TTC549 (cell line): Measurements from ENCODE around the gene COL5A2.

Source experiments
- FAIRE-seq: peaks from 2 replicates; lab custom pipeline; 2012; peaks lifted over from hg19 to GRCh38; lab: Jason Lieb, UNC

COL5A2 gene

DNA sequence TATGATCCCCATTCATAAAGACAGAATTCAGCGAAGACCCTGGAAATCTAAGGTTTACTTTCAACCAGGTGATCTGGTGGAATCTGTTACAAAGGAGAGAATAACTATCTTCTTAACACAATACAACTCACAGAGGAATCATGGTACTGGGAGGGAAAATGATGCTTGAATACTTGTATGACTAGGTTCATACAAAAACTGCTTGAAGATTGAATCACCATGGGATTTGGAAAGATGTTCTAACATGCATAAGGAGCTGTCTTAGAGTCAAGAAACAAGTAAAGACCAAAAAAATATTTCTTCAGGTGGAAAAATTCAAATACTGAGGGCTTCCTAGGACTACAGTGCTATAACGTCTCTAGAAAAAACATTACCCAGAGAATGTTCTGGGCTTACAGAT lies 32.2 kb downstream of the COL5A2 start:
- FAIRE-seq: no peak

DNA sequence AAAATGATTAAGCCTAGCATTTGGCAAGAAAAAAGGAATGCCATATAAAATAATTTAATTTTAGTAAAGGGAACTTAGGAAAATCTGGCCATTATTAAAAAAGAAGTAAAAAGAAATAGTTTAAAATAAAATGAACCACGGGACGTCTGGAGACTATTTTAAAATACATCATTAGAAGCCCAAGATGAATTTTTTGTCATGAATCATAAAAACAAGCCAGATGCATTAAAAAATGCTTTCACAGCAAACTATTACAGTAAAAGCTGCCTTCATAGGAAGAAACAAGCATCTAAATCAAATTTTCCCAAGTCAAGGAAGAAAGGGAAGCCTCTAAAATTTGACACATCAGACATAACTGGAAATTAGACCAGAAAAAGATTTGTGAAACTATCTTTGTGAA lies 33.0 kb downstream of the COL5A2 start:
- no peak for FAIRE-seq

DNA sequence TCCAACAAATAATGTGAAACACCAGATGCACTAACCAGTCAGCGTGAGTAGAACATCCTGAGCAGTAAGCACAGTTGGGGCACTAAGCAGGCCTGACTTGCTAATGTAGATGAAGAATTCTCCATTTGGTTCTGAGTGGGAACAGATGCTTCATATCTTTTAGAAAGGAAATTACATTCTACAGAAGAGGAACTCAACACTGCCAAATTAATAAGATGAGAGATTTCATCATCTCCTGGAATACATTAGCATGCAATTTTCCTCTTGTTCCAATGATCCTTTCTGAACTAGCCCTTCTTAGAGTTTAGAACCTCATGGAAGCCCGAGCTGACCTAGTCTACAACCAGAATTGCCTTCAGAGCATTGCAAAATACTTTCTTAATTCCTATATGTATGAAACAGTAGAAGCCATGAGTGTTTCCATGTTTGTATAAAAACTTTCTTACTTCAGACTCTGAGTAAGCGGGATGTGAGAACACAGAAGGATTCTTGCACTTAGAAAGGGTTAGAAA lies 34.8 kb downstream of the COL5A2 start:
- FAIRE-seq: no peak

- no peak for FAIRE-seq
Measured at GRCh38 chr2:189143925-189144324, 35.6 kb downstream of the COL5A2 start.

DNA sequence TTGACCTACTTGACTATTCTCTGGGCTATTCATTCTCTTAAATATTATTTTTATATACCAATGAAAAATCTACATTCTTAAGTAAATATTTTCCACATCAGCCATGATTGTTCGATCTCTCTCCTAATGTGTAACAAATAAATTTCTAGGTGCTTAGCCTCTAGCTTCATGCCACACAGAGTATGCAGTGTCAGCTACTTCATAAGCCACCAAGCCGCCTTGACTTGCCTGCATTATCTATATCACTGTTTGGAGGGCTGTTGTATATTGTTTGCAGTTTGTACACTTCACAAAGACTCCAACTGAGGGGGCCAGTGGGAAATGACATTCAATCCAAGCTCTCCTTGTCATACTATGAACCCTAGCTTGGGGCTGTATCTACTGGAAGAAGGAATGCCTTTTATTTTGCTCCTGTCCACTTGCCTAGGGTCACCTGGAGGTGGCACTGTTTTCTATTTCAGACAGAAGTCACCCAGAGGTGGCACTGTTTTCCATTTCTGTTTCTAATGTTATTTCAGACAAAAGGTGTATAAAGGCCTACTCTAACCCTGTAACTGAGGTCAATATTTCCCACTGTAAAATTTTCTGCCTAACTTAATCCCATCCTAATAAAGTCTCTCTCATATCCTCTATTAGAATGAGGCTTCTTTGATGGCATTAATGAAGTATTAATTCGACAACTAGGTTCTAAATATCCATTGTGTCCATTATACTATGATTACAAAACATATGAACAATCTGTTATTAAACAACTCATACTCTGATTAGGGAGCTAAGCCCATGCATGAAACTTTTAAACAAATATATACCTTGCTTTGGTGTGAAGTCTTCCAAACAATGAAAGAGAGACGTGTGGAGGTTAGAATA lies 36.4 kb downstream of the COL5A2 start:
- FAIRE-seq: peak; percentile 85

DNA sequence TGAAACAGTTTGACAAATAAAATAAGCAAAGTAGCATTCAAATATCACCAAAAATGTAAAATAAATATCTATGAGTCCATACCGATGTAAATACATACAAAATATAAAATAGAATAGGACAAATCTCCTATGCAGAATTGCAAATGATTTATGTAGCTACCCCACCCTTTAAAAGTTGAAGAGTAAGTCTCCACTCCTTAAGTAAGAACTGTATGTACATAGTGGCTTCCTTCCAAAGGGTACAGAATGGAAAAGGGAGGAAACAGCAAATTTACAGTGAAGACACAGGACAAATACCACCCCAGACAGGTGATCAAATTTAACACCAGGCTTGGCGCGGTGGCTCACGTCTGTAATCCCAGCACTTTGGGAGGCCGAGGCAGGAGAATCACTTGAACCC lies 40.8 kb downstream of the COL5A2 start:
- FAIRE-seq: no peak

DNA sequence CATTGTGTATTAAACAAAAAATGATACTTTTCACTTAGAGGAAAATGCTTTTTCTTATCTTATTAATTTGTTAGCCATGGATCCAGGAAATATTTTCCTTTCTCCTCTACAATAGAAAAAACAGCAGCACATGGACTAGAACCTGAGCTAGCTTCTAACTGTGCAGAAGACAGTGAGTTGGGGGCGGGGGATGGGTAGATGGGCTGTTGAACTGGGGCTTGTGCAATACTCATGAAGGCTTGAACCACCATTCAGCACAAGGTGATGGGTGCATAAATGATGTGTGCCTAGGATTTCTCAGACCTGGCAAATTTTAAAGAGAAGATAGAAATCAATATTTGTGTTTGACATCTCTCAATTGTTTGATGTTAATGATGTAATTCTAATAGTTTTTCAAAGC lies 42.0 kb downstream of the COL5A2 start:
- no peak for FAIRE-seq

GRCh38 chr2:189134485-189134884 lies 45.1 kb downstream of the COL5A2 start:
- FAIRE-seq: no peak

GRCh38 chr2:189131991-189132390 lies 47.6 kb downstream of the COL5A2 start:
- FAIRE-seq: no peak

DNA sequence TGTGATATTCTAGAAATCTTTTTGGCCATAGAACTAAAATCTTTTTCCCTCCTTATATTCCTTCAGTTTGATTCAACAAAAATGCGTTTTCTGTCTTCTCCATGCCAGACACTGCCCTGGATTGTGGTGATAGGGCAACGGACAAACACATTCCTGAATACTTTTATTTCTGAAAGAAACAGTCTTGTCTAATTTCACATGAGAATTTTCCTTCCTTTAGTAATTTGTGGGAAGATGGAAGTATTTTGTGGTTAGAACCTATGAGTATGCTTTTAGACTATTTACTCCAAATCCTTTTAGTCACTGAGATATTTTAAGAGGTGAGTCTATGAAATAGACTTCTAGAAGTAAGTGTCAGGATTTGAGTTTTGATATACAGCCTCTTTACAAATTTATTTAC lies 49.6 kb downstream of the COL5A2 start:
- FAIRE-seq: no peak

GRCh38 chr2:189128970-189129369 lies 50.6 kb downstream of the COL5A2 start:
- no peak for FAIRE-seq

GRCh38 chr2:189127756-189128155 lies 51.8 kb downstream of the COL5A2 start:
- FAIRE-seq: no peak

- no peak for FAIRE-seq
Measured at GRCh38 chr2:189125195-189125594, 54.4 kb downstream of the COL5A2 start.

DNA sequence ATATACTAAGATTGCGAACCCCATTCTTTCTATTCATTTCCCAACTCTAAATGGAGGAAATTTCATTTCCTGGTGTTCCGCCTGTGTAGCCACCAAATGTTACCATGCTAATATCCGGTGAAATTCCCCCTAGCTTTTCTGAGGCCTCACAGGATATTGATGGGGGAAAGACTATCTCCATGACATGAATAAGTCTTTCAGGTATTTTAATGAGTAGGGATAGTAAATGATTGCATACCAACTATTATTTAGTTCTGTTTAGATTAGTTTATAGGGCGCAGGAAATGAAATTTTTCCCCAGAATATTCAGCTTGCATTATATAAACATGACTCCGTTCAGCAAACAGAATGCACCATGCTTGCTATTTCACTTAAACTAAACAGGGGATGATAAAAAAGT lies 55.4 kb downstream of the COL5A2 start:
- no peak for FAIRE-seq

DNA sequence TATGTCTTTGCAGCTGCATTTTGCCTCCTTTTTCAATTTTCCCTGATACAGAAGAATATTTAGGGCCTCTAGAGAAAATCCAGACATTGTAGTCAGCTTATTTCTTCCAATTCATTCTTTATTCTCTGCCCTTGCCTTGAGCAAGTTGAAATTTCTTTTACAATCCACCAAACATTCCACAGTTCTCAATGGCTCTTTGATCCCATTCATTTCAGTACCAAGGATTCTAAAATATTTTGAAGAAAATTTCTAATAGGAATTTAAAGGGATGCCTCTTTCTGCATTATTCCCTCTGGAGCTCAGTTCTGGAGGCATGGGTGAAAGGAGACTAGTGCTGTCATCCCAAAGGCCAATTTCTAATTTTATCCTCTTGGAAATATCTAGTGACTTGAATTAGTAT lies 61.2 kb downstream of the COL5A2 start:
- no peak for FAIRE-seq

GRCh38 chr2:189116979-189117378 lies 62.6 kb downstream of the COL5A2 start:
- FAIRE-seq: no peak

GRCh38 chr2:189116087-189116486 lies 63.5 kb downstream of the COL5A2 start:
- FAIRE-seq: peak; percentile 73

GRCh38 chr2:189115126-189115525 lies 64.4 kb downstream of the COL5A2 start:
- FAIRE-seq: peak; percentile 88

- no peak for FAIRE-seq
Measured at GRCh38 chr2:189113963-189114362, 65.6 kb downstream of the COL5A2 start.

DNA sequence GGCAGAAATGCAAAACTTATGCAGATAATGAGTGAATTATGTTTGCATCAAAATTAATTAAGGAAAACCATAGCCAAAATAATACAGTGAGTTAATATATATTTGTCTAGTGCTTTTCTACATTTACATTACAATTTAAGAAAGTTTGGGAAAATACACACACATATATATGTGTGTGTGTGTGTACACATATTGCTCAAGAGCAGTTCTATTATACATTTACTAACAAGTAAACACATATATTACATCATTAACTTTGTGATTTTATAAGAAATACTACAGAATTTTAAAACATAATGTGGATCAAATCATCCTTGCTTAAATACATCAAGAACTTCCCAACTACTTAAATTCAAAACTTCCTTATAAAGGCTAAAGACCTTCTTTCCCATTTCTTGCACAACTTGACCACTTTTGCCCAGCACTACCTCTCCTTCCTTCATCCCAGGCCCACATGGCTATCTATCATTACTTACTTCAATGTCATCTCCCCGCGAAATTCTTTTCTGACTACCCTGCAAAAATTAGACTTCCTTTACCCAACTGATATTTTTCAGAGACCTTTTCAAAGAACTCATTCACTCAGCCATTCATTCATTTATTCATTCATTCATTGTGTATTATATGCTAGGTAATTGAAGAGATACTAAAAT lies 68.4 kb downstream of the COL5A2 start:
- FAIRE-seq: peak; percentile 70

- no peak for FAIRE-seq
Measured at GRCh38 chr2:189109921-189110397, 69.6 kb downstream of the COL5A2 start.

DNA sequence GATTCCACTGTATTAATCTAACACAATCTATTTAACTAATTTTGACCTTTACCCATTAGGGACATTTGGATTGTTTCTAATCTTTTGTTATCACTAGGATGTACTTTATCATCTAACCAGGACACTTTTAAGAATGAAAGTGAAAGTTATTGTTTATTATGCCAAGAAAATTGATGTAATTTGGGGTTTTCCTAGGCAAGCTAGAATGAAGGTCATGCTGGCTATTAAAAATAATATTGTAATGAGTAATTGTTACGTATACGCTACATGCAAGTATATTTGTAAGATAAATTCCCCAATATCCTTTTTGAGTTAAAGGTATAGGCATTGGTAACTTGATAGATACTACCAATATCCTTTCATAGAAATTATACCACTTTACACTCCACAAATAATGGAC lies 74.6 kb downstream of the COL5A2 start:
- FAIRE-seq: no peak

DNA sequence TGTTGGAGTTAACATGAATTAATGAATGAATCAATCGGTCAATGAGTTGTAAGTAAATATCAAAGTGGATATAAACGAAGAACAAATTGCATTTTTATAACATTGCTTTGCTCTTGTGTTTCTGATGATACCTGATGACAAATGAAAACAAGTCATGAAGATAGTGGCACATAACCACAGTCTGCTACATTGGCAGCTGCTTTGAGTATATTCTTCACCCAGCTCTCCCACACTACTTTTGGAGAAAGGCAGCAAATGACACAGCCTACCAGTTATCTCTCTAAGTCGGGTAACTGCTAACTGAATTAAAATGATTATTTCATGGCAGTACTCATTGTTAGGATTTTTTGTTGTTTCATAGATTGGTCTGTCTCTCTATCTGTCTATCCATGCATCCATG lies 76.8 kb downstream of the COL5A2 start:
- FAIRE-seq: no peak

DNA sequence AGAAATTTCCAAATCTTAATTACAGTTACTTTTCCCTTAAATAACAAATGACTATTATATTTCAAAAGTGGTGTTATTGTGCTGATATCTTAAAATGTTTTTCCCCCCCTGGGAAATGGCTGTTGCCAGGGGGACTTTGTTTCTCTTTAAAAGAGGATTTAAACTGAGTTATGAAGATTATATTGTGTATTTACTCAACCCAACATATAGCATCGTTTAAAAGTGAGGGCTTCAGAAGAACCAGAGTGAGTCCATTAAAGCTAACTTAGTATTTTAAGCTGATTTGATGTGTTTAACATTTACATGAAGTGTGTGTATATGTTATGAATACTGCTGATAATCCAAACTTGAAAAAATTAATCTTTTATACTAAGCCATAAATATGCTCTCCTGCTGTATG lies 81.6 kb downstream of the COL5A2 start:
- FAIRE-seq: peak; percentile 59
